ENCODE measurements around the gene ANTXR1.

The ANTXR1 gene

DNA sequence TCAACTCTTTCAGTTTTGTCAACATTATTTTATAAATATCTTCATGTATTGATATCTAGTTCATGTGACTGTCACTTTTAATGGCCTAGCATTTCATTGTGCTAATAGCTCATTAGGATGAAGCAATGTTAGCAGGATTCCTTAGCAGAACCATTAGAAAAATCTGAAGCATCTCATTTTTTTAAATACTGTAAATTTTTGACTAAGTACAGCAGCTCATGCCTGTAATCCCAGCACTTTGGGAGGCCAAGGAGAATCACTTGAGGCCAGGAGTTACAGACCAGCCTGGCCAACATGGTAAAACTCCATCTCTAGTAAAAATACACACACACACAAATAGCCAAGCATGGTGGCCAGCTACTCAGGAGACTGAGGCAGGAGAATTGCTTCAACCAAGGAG, 15.6 kb upstream of the ANTXR1 start:
- in situ Hi-C loops (cut with MboI; ENCODE audit: low pct_unique_long_range_greater_than_20kb, low sequenced_read_pairs, unreplicated experiment) = no loop called here
- TF ChIP-seq CTCF (IDR thresholded peaks at IDR 0.05; ENCODE audit: extremely low read depth, insufficient read depth, missing control alignments) = no peak

DNA sequence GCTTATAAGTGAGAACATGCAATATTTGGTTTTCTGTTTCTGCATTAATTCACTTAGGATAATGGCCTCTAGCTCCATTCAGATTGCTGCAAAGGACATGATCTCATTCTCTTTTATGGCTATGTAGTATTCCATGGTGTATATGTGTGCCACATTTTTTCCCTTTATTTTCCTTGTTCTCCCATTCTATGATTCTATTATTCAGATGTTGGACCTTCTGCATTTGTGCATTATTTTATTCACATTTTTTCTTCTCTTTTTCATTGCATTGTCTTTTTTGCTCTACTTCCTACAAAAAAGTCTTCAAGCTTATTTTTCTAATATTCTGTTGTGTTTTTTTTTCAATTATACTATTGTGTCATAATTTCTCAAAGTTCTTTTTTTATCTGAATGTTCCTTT, 11.1 kb upstream of the ANTXR1 start:
- no peak for DNase-seq (ENCODE audit: low spot score)
- TF ChIP-seq CTCF (IDR thresholded peaks at IDR 0.05; ENCODE audit: extremely low read depth, insufficient read depth, missing control alignments) = no peak

More for the DNA sequence above, 15.6 kb upstream of the ANTXR1 start:
- no peak for DNase-seq (ENCODE audit: low spot score)

DNA sequence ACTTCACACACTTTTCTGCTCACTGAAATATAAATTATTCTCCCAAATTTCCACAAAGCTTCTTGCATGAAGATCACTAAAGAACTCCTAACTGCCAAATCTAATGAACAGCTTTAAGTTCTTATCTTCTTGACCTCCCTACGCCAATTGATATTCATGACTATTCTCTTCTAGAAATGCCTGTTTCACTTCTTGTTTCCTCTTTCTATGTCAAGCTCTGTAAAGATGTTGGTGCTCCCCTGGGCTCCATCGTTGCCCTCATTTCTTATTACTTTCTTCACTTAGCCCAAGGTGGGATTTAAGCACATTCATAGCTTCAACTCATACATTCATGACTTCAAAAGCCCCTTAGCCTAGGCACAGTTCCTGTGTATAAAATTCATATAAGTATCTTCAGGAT, 9.2 kb upstream of the ANTXR1 start:
- TF ChIP-seq CTCF (IDR thresholded peaks at IDR 0.05; ENCODE audit: extremely low read depth, insufficient read depth, missing control alignments) = no peak
- DNase-seq (ENCODE audit: low spot score) = no peak
- in situ Hi-C loops (cut with MboI; ENCODE audit: low pct_unique_long_range_greater_than_20kb, low sequenced_read_pairs, unreplicated experiment) = no loop called here

More for the DNA sequence above, 11.1 kb upstream of the ANTXR1 start:
- in situ Hi-C loops (cut with MboI; ENCODE audit: low pct_unique_long_range_greater_than_20kb, low sequenced_read_pairs, unreplicated experiment) = no loop called here

DNA sequence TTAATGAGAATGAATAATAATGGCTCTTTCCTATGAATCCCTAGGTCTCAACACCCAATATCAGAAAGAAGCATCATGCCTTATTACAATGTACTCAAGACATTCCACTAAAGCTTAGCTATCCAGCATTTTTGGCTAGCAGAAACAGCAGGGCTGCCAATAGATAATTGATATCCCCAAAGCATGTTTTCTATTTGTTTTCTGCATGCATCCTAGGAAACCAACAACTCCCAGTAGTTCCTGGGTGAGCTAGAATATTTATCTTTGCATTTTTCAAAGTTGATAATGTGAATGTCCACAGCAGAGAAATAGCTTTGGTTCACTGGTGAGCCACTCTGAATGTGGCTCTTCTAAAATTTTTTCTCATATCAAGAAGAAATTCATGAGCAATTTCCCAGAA, 5.8 kb upstream of the ANTXR1 start:
- no peak for TF ChIP-seq CTCF (IDR thresholded peaks at IDR 0.05; ENCODE audit: extremely low read depth, insufficient read depth, missing control alignments)
- in situ Hi-C loops (cut with MboI; ENCODE audit: low pct_unique_long_range_greater_than_20kb, low sequenced_read_pairs, unreplicated experiment) = no loop called here
- DNase-seq (ENCODE audit: low spot score) = no peak

DNA sequence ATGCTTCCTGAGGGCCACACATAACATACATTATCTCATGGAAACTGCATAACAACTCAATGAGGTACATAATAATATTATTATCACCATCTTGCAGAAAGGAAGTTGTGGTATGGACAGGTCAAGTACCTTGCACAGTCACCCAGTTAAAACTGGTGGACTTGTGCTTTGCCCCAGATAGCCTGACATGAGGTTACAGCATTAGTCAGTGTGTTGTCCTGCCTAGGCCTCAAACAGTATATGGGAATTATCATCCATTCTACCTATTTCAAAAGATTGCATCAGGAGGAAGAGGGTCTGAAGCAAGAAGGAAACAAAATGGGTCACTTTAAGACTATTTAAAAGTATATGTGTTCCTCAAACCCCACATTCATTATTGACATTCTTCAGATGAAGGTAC, 5.4 kb upstream of the ANTXR1 start:
- TF ChIP-seq CTCF (IDR thresholded peaks at IDR 0.05; ENCODE audit: extremely low read depth, insufficient read depth, missing control alignments) = no peak
- in situ Hi-C loops (cut with MboI; ENCODE audit: low pct_unique_long_range_greater_than_20kb, low sequenced_read_pairs, unreplicated experiment) = no loop called here
- no peak for DNase-seq (ENCODE audit: low spot score)

DNA sequence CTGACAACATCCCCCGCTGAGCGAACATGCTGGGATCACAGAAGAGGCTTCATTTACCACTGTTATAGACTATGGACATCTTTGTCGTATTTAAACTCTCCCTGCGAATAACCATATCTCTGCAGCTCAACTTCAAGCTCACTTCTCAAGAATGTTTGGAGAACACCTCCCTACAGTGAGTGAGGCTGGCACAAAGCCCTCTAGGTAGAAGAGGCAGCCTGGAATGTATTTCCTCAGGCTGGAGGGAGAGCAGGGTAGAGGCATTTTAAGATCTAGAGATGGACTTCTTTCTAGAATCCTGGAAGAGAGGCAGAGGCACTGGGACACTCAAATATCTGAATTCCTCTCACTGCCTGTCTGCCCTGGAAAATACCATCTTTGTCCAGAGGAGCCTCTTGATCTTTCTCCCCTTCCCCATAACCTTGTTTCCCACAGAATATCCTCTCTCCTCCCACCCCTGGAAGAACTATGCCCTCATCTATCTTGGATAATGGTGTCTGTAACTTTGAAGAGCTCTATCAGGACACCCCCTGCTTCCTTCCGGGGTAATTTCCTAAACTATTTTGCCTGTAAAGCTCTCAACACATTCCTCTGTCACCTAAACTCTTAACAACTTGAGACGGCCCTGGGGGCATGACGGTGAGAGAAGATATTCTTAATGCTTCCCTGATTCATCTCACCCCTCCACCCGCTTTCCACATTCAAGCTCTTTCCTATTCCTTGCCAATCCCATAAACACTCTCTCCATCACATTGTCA, 2.4 kb upstream of the ANTXR1 start:
- TF ChIP-seq CTCF (IDR thresholded peaks at IDR 0.05; ENCODE audit: extremely low read depth, insufficient read depth, missing control alignments) = no peak
- DNase-seq (ENCODE audit: low spot score) = no peak
- in situ Hi-C loops (cut with MboI; ENCODE audit: low pct_unique_long_range_greater_than_20kb, low sequenced_read_pairs, unreplicated experiment) = no loop called here

All from GM13977 (cell line).